ENCODE results near the gene ROBO1. TPM values are rescaled to one million over a fixed set of nuclear protein-coding genes. Genes with fewer than 3 reads are reported as not detected.

Gene ROBO1
- polyA plus RNA-seq, 1 experiment = 33.9 TPM

DNA sequence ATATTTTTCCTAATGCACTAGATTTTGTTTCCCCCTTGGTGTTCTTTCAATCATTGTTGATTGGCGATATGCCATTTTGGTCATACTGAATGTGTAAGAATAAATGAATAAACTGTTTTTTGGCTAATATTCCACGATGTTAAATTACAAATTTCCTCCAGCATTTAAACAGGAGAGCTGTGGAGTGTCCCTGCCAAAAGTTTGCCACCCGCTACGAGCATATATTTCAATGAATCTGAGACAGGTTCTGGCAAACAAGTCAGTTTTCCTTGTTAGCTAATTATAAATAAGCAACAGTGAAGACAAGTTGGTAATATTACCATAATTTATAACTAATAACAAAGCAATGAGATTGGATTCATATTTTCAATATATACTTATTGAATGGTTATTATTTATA is 777.6 kb downstream of the ROBO1 start:
- Histone ChIP-seq H3K36me3 (ENCODE audit: control insufficient read depth, insufficient read depth, low read length) (no peaks in the 10 kb centered on the region), H3K27me3 (ENCODE audit: control insufficient read depth, insufficient read depth, low read length) (no peaks in the 10 kb centered on the region), H3K4me3 (ENCODE audit: low read depth, low read length) (no peak overlapping the region)
- ChIA-PET POLR2A (no interaction called here), CTCF (interaction anchor here (1.6 to 2.7 kb wide), 3 partner anchors 9 to 332 kb away, joined by 4 to 9 read pairs (median 4); no protein-coding TSS in a partner anchor)
- TF ChIP-seq, protein P1, sequence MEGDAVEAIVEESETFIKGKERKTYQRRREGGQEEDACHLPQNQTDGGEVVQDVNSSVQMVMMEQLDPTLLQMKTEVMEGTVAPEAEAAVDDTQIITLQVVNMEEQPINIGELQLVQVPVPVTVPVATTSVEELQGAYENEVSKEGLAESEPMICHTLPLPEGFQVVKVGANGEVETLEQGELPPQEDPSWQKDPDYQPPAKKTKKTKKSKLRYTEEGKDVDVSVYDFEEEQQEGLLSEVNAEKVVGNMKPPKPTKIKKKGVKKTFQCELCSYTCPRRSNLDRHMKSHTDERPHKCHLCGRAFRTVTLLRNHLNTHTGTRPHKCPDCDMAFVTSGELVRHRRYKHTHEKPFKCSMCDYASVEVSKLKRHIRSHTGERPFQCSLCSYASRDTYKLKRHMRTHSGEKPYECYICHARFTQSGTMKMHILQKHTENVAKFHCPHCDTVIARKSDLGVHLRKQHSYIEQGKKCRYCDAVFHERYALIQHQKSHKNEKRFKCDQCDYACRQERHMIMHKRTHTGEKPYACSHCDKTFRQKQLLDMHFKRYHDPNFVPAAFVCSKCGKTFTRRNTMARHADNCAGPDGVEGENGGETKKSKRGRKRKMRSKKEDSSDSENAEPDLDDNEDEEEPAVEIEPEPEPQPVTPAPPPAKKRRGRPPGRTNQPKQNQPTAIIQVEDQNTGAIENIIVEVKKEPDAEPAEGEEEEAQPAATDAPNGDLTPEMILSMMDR (IDR thresholded peaks at IDR 0.05; ENCODE audit: insufficient read depth, low read depth, low read length) = no peak
- DNase-seq (ENCODE audit: low read depth) = no peak

DNA sequence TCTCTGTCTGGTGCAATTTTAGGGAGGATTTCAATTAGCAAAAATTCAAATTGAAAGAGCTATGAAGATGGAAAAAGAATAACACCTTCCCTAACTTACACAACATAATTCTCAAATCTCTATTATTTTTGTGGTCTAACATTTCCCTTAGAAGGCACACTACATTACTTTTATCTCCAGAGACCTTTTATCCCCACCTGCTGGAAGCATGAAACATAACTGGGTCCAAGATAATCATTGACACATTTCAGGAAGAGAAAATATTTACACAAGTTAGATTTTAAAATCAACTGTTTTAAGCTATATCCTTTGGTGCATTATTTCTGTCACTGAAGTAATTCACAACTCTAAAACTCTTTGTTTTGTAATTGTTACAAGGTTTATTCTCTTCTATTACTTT is 779.5 kb downstream of the ROBO1 start:
- TF ChIP-seq, protein P1 (IDR thresholded peaks at IDR 0.05; ENCODE audit: insufficient read depth, low read depth, low read length) = peak; percentile 50
- CTCF ChIA-PET = interaction anchor here (0.8 to 2.7 kb wide), 7 partner anchors 9 to 330 kb away, joined by 3 to 9 read pairs (median 5); no protein-coding TSS in a partner anchor
- POLR2A ChIA-PET = no interaction called here
- Histone ChIP-seq H3K27me3 (ENCODE audit: control insufficient read depth, insufficient read depth, low read length) (no peaks in the 10 kb centered on the region), H3K4me3 (ENCODE audit: low read depth, low read length) (no peak overlapping the region), H3K36me3 (ENCODE audit: control insufficient read depth, insufficient read depth, low read length) (no peaks in the 10 kb centered on the region)
- DNase-seq (ENCODE audit: low read depth) = no peak

DNA sequence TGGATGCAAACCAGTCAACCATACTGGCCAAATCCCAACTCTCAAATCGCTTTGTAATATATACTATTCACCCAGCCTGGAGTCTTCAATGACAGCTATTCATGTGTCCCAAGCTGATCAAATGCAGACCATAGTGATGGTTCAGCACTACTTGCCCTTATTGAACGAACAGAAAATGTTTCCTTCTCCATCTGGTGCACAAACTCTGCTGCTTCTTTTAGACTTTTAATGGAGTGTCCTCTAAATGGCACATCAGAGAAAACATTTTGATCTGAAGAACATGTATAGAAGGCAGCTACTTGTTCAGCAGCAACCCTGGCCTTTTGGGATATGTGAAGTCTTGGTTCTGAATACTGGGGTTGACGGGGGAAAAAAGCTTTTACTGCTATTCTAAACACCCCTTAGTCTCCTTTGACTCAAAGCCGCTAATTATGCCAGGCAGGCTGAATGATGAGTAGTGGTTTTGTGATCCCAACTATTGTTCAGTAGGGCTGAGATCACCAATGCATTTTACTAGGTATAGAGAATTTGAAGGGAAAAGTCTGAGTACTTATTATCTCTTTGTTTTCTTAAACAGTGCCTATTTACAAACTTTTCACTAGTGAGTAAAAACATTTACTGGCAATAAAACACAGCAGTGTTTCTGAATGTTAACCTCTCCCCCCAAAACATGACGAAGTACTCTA is 781.2 kb downstream of the ROBO1 start:
- H3K36me3 ChIP-seq (ENCODE audit: control insufficient read depth, insufficient read depth, low read length) = no peaks in the 10 kb centered on the region
- DNase-seq (ENCODE audit: low read depth) = no peak
- no peaks in the 10 kb centered on the region for H3K27me3 ChIP-seq (ENCODE audit: control insufficient read depth, insufficient read depth, low read length)
- CTCF ChIA-PET = interaction anchor here (1.2 kb wide), 1 partner anchor 44 kb away, joined by 3 read pairs; no protein-coding TSS in a partner anchor
- TF ChIP-seq, protein P1 (IDR thresholded peaks at IDR 0.05; ENCODE audit: insufficient read depth, low read depth, low read length) = no peak
- POLR2A ChIA-PET = no interaction called here
- no peak overlapping the region for H3K4me3 ChIP-seq (ENCODE audit: low read depth, low read length)

DNA sequence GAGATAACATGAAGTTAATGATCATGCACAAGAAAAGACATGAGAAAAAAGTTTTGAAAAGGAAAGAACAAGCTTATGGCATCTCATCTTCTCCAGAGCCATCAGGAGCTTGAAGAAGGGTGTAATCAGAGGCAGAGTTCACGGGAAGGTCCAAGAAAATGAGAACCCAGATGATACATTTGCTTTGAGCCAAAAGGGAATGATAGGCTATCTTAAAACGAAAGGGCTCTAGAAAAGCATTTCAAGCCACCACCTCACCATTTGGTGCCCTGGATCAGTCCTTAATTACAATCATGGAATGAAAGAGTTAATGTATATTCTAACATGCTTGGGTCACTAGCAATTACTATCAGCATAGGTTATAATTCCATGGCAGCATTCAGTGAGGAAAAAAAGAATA is 781.8 kb downstream of the ROBO1 start:
- DNase-seq (ENCODE audit: low read depth) = no peak
- Histone ChIP-seq H3K36me3 (ENCODE audit: control insufficient read depth, insufficient read depth, low read length) (no peaks in the 10 kb centered on the region), H3K4me3 (ENCODE audit: low read depth, low read length) (no peak overlapping the region), H3K27me3 (ENCODE audit: control insufficient read depth, insufficient read depth, low read length) (no peaks in the 10 kb centered on the region)
- POLR2A ChIA-PET = no interaction called here
- CTCF ChIA-PET = interaction anchor here (0.8 to 1.2 kb wide), 2 partner anchors 10 to 45 kb away, joined by 3 read pairs; no protein-coding TSS in a partner anchor
- TF ChIP-seq, protein P1 (IDR thresholded peaks at IDR 0.05; ENCODE audit: insufficient read depth, low read depth, low read length) = no peak

DNA sequence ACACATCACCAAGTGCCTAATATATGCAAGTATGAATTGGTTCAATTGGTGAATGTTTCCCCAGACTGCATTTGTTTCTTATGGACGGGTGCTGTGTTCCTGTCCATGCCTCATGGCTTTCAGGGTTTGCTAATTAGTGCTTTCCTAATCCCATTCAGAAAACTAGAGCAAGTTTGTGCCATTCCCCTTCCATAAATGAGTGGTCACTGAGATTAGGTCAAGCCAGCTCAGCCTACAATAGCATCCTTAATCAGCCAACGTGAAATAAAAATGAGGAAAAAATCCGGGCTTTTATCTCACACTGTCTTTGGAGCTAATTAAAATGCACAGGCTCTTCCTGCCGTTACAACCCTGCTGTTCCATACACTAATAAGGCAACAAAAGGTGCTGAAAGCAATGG is 788.8 kb downstream of the ROBO1 start:
- ChIA-PET POLR2A (no interaction called here), CTCF (interaction anchor here (1.1 to 2.2 kb wide), 4 partner anchors 9 to 316 kb away, joined by 3 to 9 read pairs (median 4); no protein-coding TSS in a partner anchor)
- Histone ChIP-seq H3K36me3 (ENCODE audit: control insufficient read depth, insufficient read depth, low read length) (no peaks in the 10 kb centered on the region), H3K4me3 (ENCODE audit: low read depth, low read length) (no peak overlapping the region), H3K27me3 (ENCODE audit: control insufficient read depth, insufficient read depth, low read length) (no peaks in the 10 kb centered on the region)
- no peak for DNase-seq (ENCODE audit: low read depth)
- TF ChIP-seq, protein P1 (IDR thresholded peaks at IDR 0.05; ENCODE audit: insufficient read depth, low read depth, low read length) = no peak

Data from BJ (cell line).